HepG2 (cell line): ENCODE results near the gene VASN. TPM values are rescaled to one million over a fixed set of nuclear protein-coding genes. Genes with fewer than 3 reads are reported as not detected.
A peak's percentile ranks its signal among the peaks of the same experiment; 100 is the strongest.

ENCODE experiments used
- ARHGAP35 ChIP-seq: sonication (generic); formaldehyde crosslinking; IDR thresholded peaks from 2 replicates; pipeline ENCODE4 v1.9.0; 2022; ENCODE audit warnings: mild to moderate bottlenecking, inconsistent platforms, moderate library complexity, missing genetic modification reagents, borderline replicate concordance
- CAMTA2 ChIP-seq: sonication (generic); formaldehyde crosslinking; IDR thresholded peaks from 2 replicates; pipeline ENCODE4 v1.4.0; 2020; ENCODE audit warnings: mild to moderate bottlenecking, missing genetic modification reagents, borderline replicate concordance
- CENPT ChIP-seq: sonication (generic); formaldehyde crosslinking; IDR thresholded peaks from 2 replicates; pipeline ENCODE4 v1.8.0; 2022; ENCODE audit warnings: low read depth, mild to moderate bottlenecking, moderate library complexity, missing genetic modification reagents
- CHCHD3 ChIP-seq: sonication (generic); formaldehyde crosslinking; IDR thresholded peaks from 2 replicates; pipeline ENCODE4 v1.8.0; 2022; ENCODE audit warnings: mild to moderate bottlenecking, missing genetic modification reagents, moderate library complexity
- CHD4 ChIP-seq: fragments of 200-600 bp; sonication (generic); IDR thresholded peaks from 2 replicates; pipeline ENCODE4 v1.7.0; 2017; ENCODE audit warnings: mild to moderate bottlenecking, low read length, borderline replicate concordance
- CREM ChIP-seq, 2 experiments: sonication (generic) in 1 of 2; formaldehyde crosslinking in 1 of 2; IDR thresholded peaks; 2 replicates each; pipeline versions ENCODE4 v1.4.0 to v1.6.1; 2016 to 2020; ENCODE audit warnings: antibody characterized with exemption in 1 of 2, mild to moderate bottlenecking in 1 of 2, missing genetic modification reagents in 1 of 2
- DMAP1 ChIP-seq: IDR thresholded peaks from 2 replicates; pipeline ENCODE4 v1.6.1; 2016
- EP300 ChIP-seq, 3 experiments: sonication (generic) in 1 of 3; formaldehyde crosslinking in 1 of 3; IDR thresholded peaks; 2 replicates each; pipeline versions ENCODE4 v1.5.1 to v1.6.1; 2011 to 2020; ENCODE audit warnings: low read depth in 2 of 3, low read length in 2 of 3, borderline replicate concordance in 1 of 3, improper control_type of control experiment in 1 of 3, mild to moderate bottlenecking in 1 of 3, missing genetic modification reagents in 1 of 3, moderate library complexity in 1 of 3
- GMEB2 ChIP-seq: IDR thresholded peaks from 2 replicates; pipeline ENCODE4 v1.6.1; 2016; ENCODE audit warnings: missing biosample characterization, missing genetic modification reagents, low read depth
- HBP1 ChIP-seq: IDR thresholded peaks from 2 replicates; pipeline ENCODE4 v1.6.1; 2016; ENCODE audit warnings: low read depth, control low read depth
- HMG20B ChIP-seq: conservative IDR thresholded peaks from 2 replicates; pipeline ENCODE4 v1.6.1; 2016; ENCODE audit warnings: missing genetic modification reagents, missing compliant biosample characterization
- MEIS2 ChIP-seq: sonication (generic); formaldehyde crosslinking; IDR thresholded peaks from 2 replicates; pipeline ENCODE4 v1.9.0; 2021; ENCODE audit warnings: mild to moderate bottlenecking, missing genetic modification reagents
- MLXIP ChIP-seq: sonication (generic); formaldehyde crosslinking; IDR thresholded peaks from 2 replicates; pipeline ENCODE4 v1.9.0; 2021; ENCODE audit warnings: missing genetic modification reagents, borderline replicate concordance
- MYC ChIP-seq: sonication (generic); formaldehyde crosslinking; IDR thresholded peaks from 2 replicates; pipeline ENCODE4 v1.9.0; 2021; ENCODE audit warnings: missing genetic modification reagents, borderline replicate concordance
- NFYB ChIP-seq: sonication (generic); formaldehyde crosslinking; IDR thresholded peaks from 2 replicates; pipeline ENCODE4 v1.4.0; 2020; ENCODE audit warnings: missing genetic modification reagents
- NFYC ChIP-seq: IDR thresholded peaks from 2 replicates; pipeline ENCODE4 v1.6.1; 2016; ENCODE audit warnings: missing genetic modification reagents, missing compliant biosample characterization
- PLSCR1 ChIP-seq: sonication (generic); formaldehyde crosslinking; IDR thresholded peaks from 2 replicates; pipeline ENCODE4 v1.5.0; 2020; ENCODE audit warnings: missing genetic modification reagents, mild to moderate bottlenecking, borderline replicate concordance
- SPEN ChIP-seq: sonication (generic); formaldehyde crosslinking; IDR thresholded peaks from 2 replicates; pipeline ENCODE4 v1.5.1; 2020; ENCODE audit warnings: low read depth, mild to moderate bottlenecking, missing genetic modification reagents
- SRSF4 ChIP-seq: fragments of 200-400 bp; formaldehyde crosslinking; IDR thresholded peaks from one replicate; pipeline ENCODE4 v1.6.1; 2018; ENCODE audit warnings: mild to moderate bottlenecking, low read depth, low read length, moderate library complexity; ENCODE audit not compliant: poor library complexity, severe bottlenecking
- XBP1 ChIP-seq: sonication (generic); formaldehyde crosslinking; IDR thresholded peaks from 2 replicates; pipeline ENCODE4 v1.5.0; 2020; ENCODE audit warnings: missing genetic modification reagents
- ZFP36L1 ChIP-seq: sonication (generic); formaldehyde crosslinking; IDR thresholded peaks from 2 replicates; pipeline ENCODE4 v1.8.0; 2022; ENCODE audit warnings: mild to moderate bottlenecking, missing genetic modification reagents, moderate library complexity
- ZNF12 ChIP-seq: sonication (generic); formaldehyde crosslinking; IDR thresholded peaks from 2 replicates; pipeline ENCODE4 v1.5.0; 2020; ENCODE audit warnings: missing genetic modification reagents
- ZNF468 ChIP-seq: sonication (generic); formaldehyde crosslinking; IDR thresholded peaks from 2 replicates; pipeline ENCODE4 v1.8.0; 2022; ENCODE audit warnings: mild to moderate bottlenecking, moderate library complexity, missing genetic modification reagents
- ZNF766 ChIP-seq: sonication (generic); formaldehyde crosslinking; IDR thresholded peaks from 2 replicates; pipeline ENCODE4 v1.5.0; 2020; ENCODE audit warnings: missing genetic modification reagents, borderline replicate concordance
- polyA plus RNA-seq, 8 experiments: library from polyadenylated mRNA; depleted of rRNA in 3 of 8; stranded (reverse) in 7 of 8; unstranded in 1 of 8; fragments of >200 nt; fragmentation: Illumina TruSeq in 4 of 8; extraction: Trizol in 4 of 8; gene quantifications; 2 replicates each; pipeline versions ENCODE4 v1.2.1 to v1.2.3, GENCODE V29; 2011 to 2016; ENCODE audit warnings: low read depth in 4 of 8, missing spikeins in 1 of 8, mixed read lengths in 1 of 8; ENCODE audit not compliant: insufficient read depth in 1 of 8
- total RNA-seq, 5 experiments: library from RNA; depleted of rRNA; stranded (reverse); fragments of >200 nt; fragmentation: Illumina TruSeq; extraction: Trizol; gene quantifications; 2 replicates each; pipeline ENCODE4 v1.2.3, GENCODE V29; 2016; ENCODE audit warnings: low read depth in 1 of 5

VASN gene
- total and polyA plus RNA-seq, 2 of the 13 experiments (the other 11 are each of a cell fraction or from before 2014, with no cell fraction given) = 8.4 to 18.2 TPM

DNA sequence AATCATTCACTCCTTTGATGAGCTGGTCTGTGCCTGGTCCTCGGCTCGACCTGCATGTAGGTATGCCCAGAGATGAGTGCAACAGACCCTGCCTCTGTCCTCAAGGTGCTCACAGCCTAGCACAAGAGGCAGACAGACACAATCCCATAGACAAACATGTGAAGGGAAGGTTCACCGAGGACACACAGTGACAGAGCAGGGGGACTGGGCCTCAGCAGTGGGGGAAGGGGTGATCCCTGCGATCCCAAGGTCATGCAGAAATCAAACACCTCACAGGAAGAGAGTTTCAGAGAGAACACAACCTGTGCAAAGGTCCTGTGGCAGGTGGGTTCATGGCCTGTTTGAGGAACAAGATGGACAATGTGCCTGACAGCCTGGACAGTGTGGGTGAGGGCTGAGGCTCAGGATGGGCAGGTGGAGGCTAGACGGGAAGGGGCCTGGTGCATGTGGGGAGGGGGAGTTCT is 4.2 kb upstream of the VASN start (continued):
- TF ChIP-seq MEIS2 (CRISPR knock-in tag) (no peak), HMG20B (no peak), MLXIP (no peak), CAMTA2 (CRISPR knock-in tag) (no peak), EP300 (IDR thresholded peaks at IDR 0.05; ENCODE audit: low read depth in 2 of 2, low read length in 2 of 2) (peak; percentile 39 to 81; a peak in 3 of 4 replicates), EP300 (CRISPR knock-in tag; IDR thresholded peaks at IDR 0.05; ENCODE audit: borderline replicate concordance) (peak; percentile 61; the same call in 1 of the 2 replicates), ZNF12 (no peak), HBP1 (0 out of 2 replicates have a peak, but pooled peaks have one; percentile 55), ZFP36L1 (CRISPR knock-in tag) (no peak), ZNF468 (CRISPR knock-in tag) (no peak), XBP1 (CRISPR knock-in tag) (no peak), ARHGAP35 (CRISPR knock-in tag) (no peak), SPEN (CRISPR knock-in tag) (peak; percentile 64; the same call in 1 of the 2 replicates), CHD4 (peak; percentile 98), SRSF4 (no peak), CHCHD3 (peak; percentile 75; the same call in 1 of the 2 replicates), MYC (peak; percentile 35; the same call in 1 of the 2 replicates), CREM (IDR thresholded peaks at IDR 0.05) (no peak; the same call in 1 of the 2 replicates), CREM (CRISPR knock-in tag; IDR thresholded peaks at IDR 0.05) (no peak), ZNF766 (CRISPR knock-in tag) (no peak), DMAP1 (no peak), CENPT (no peak), PLSCR1 (CRISPR knock-in tag) (no peak), GMEB2 (CRISPR knock-in tag) (no peak), NFYC (no peak), NFYB (no peak)
